Measurements from ENCODE around the gene HOXC4.
"Not testable (repeated sequence)": the region's sequence is repeated elsewhere in the genome, so short reads cannot be mapped to it uniquely, and the experiment has no call there.

Gene HOXC4

GRCh38 chr12:54042033-54042432 lies 11.6 kb upstream of the HOXC4 start:
- not testable (repeated sequence) for DNase-seq

- DNase-seq: no peak
Observed at GRCh38 chr12:54042970-54043853, 10.4 kb upstream of the HOXC4 start.

GRCh38 chr12:54044425-54045103 lies 9.1 kb upstream of the HOXC4 start:
- no peak for DNase-seq

GRCh38 chr12:54045401-54045800 lies 8.2 kb upstream of the HOXC4 start:
- DNase-seq: no peak

GRCh38 chr12:54045868-54046521 lies 7.6 kb upstream of the HOXC4 start:
- no peak for DNase-seq

GRCh38 chr12:54046809-54047159 lies 6.9 kb upstream of the HOXC4 start:
- no peak for DNase-seq

- no peak for DNase-seq
Observed at GRCh38 chr12:54047160-54047963, 6.3 kb upstream of the HOXC4 start.

- no peak for DNase-seq
Observed at GRCh38 chr12:54047964-54048303, 5.7 kb upstream of the HOXC4 start.

- DNase-seq: no peak
Observed at GRCh38 chr12:54048406-54049093, 5.1 kb upstream of the HOXC4 start.

GRCh38 chr12:54049108-54049507 lies 4.5 kb upstream of the HOXC4 start:
- DNase-seq: no peak

- no peak for DNase-seq
Observed at GRCh38 chr12:54050482-54050810, 3.2 kb upstream of the HOXC4 start.

- no peak for DNase-seq
Observed at GRCh38 chr12:54051026-54051842, 2.4 kb upstream of the HOXC4 start.

- no peak for DNase-seq
Observed at GRCh38 chr12:54051874-54052437, 1.7 kb upstream of the HOXC4 start.

GRCh38 chr12:54052438-54053002 lies 1.1 kb upstream of the HOXC4 start:
- no peak for DNase-seq

GRCh38 chr12:54053003-54053750 lies 458 bp upstream of the HOXC4 start:
- DNase-seq: no peak

GRCh38 chr12:54054742-54055194 lies 1.1 kb downstream of the HOXC4 start:
- DNase-seq: no peak

- no peak for DNase-seq
Observed at GRCh38 chr12:54055552-54055951, 1.9 kb downstream of the HOXC4 start.

GRCh38 chr12:54056110-54056509 lies 2.5 kb downstream of the HOXC4 start:
- no peak for DNase-seq

- DNase-seq: no peak
Observed at GRCh38 chr12:54058128-54058768, 4.6 kb downstream of the HOXC4 start.

- no peak for DNase-seq
Observed at GRCh38 chr12:54059668-54060067, 6.0 kb downstream of the HOXC4 start.
